GM12878 (cell line): ENCODE results near the gene SLC36A2. TPM values are rescaled to one million over a fixed set of nuclear protein-coding genes. Genes with fewer than 3 reads are reported as not detected.

Experiments used
- EP300 ChIP-seq, 2 experiments: fragments of 150-350 bp in 1 of 2; IDR thresholded peaks; 2 replicates each; pipeline ENCODE4 v1.6.1; 2011 to 2012; ENCODE audit warnings: low read depth in 2 of 2, low read length in 2 of 2, borderline replicate concordance in 1 of 2, improper control_type of control experiment in 1 of 2, inconsistent platforms in 1 of 2; ENCODE audit not compliant: control insufficient read depth in 1 of 2
- polyA plus RNA-seq, 11 experiments: library from polyadenylated mRNA; depleted of rRNA in 4 of 11; unstranded in 6 of 11; stranded (reverse) in 5 of 11; fragments of >200 nt; fragmentation: Nextera tagmentation in 4 of 11; fragmentation: Illumina TruSeq in 1 of 11; extraction: Ambion mirVana in 4 of 11; extraction: Trizol in 1 of 11; gene quantifications; 1 replicate in 1 of 11; 2 replicates in 10 of 11; pipeline versions ENCODE4 v1.2.1 to v1.2.3, GENCODE V29; 2011 to 2016; ENCODE audit warnings: inconsistent platforms in 2 of 11, missing spikeins in 2 of 11, low read depth in 1 of 11
- total RNA-seq, 4 experiments: library from RNA; depleted of rRNA in 3 of 4; stranded (reverse); fragments of >200 nt in 3 of 4; fragmentation: Illumina TruSeq in 1 of 4; extraction: Trizol in 1 of 4; gene quantifications; 2 replicates each; pipeline versions ENCODE4 v1.2.1 to v1.2.3, GENCODE V29; 2013 to 2021
- TF ChIP-seq, protein P1 (sequence below): fragments of 450-650 bp; IDR thresholded peaks from 2 replicates; pipeline ENCODE4 v1.6.1; 2016; ENCODE audit warnings: mild to moderate bottlenecking, moderate library complexity, borderline replicate concordance
- TF ChIP-seq, protein P2 (sequence below): fragments of 450-650 bp; IDR thresholded peaks from 2 replicates; pipeline ENCODE4 v1.6.1; 2017; ENCODE audit warnings: borderline replicate concordance
- TF ChIP-seq, protein P3 (sequence below): fragments of 450-650 bp; IDR thresholded peaks from 2 replicates; pipeline ENCODE4 v1.6.1; 2018; ENCODE audit warnings: mild to moderate bottlenecking, low read depth, moderate library complexity; ENCODE audit not compliant: partially characterized antibody

SLC36A2 gene
- total and polyA plus RNA-seq, 10 of the 15 experiments (the other 5 are each of a cell fraction or from before 2014, with no cell fraction given): not detected

DNA sequence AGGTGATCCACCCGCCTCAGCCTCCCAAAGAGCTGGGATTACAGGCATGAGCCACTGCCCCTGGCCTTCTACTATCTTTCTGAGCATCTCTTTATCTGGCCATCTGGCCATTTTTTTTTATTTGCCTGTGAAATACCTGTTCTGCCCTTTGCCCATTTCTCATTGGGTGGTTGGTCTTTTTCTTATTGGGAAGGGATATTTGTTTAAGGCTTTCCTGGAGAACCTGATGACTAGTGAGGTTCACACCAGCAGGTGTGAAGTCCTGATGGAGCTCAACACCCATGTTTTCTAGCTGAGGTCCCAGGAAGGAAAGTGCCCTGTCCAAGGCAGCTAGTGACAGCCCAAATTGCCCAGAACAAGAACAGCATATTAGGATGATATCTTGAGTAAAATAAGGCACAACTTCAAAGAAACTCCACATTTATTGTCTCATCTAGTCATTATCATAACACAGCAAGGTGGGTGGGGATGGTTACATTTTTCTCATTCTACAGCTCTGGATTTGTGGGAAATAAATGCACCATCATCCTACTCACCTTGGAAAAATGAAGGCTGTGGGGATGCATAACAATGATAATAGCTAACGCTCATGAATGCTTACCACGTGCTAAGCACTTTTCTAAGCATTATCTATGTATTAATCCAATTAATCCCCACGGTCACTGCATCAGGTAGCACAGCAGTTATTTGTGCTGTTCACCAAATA, 64.1 kb downstream of the SLC36A2 start (continued):
- TF ChIP-seq, protein P1, sequence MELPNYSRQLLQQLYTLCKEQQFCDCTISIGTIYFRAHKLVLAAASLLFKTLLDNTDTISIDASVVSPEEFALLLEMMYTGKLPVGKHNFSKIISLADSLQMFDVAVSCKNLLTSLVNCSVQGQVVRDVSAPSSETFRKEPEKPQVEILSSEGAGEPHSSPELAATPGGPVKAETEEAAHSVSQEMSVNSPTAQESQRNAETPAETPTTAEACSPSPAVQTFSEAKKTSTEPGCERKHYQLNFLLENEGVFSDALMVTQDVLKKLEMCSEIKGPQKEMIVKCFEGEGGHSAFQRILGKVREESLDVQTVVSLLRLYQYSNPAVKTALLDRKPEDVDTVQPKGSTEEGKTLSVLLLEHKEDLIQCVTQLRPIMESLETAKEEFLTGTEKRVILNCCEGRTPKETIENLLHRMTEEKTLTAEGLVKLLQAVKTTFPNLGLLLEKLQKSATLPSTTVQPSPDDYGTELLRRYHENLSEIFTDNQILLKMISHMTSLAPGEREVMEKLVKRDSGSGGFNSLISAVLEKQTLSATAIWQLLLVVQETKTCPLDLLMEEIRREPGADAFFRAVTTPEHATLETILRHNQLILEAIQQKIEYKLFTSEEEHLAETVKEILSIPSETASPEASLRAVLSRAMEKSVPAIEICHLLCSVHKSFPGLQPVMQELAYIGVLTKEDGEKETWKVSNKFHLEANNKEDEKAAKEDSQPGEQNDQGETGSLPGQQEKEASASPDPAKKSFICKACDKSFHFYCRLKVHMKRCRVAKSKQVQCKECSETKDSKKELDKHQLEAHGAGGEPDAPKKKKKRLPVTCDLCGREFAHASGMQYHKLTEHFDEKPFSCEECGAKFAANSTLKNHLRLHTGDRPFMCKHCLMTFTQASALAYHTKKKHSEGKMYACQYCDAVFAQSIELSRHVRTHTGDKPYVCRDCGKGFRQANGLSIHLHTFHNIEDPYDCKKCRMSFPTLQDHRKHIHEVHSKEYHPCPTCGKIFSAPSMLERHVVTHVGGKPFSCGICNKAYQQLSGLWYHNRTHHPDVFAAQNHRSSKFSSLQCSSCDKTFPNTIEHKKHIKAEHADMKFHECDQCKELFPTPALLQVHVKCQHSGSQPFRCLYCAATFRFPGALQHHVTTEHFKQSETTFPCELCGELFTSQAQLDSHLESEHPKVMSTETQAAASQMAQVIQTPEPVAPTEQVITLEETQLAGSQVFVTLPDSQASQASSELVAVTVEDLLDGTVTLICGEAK: no peak
- TF ChIP-seq, protein P2, sequence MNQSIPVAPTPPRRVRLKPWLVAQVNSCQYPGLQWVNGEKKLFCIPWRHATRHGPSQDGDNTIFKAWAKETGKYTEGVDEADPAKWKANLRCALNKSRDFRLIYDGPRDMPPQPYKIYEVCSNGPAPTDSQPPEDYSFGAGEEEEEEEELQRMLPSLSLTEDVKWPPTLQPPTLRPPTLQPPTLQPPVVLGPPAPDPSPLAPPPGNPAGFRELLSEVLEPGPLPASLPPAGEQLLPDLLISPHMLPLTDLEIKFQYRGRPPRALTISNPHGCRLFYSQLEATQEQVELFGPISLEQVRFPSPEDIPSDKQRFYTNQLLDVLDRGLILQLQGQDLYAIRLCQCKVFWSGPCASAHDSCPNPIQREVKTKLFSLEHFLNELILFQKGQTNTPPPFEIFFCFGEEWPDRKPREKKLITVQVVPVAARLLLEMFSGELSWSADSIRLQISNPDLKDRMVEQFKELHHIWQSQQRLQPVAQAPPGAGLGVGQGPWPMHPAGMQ: no peak
- no peak for TF ChIP-seq EP300 (IDR thresholded peaks at IDR 0.05; ENCODE audit: borderline replicate concordance in 1 of 2, control insufficient read depth in 1 of 2, low read depth in 2 of 2, low read length in 2 of 2)
- TF ChIP-seq, protein P3, sequence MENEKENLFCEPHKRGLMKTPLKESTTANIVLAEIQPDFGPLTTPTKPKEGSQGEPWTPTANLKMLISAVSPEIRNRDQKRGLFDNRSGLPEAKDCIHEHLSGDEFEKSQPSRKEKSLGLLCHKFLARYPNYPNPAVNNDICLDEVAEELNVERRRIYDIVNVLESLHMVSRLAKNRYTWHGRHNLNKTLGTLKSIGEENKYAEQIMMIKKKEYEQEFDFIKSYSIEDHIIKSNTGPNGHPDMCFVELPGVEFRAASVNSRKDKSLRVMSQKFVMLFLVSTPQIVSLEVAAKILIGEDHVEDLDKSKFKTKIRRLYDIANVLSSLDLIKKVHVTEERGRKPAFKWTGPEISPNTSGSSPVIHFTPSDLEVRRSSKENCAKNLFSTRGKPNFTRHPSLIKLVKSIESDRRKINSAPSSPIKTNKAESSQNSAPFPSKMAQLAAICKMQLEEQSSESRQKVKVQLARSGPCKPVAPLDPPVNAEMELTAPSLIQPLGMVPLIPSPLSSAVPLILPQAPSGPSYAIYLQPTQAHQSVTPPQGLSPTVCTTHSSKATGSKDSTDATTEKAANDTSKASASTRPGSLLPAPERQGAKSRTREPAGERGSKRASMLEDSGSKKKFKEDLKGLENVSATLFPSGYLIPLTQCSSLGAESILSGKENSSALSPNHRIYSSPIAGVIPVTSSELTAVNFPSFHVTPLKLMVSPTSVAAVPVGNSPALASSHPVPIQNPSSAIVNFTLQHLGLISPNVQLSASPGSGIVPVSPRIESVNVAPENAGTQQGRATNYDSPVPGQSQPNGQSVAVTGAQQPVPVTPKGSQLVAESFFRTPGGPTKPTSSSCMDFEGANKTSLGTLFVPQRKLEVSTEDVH: no peak
